OCI-LY7 (cell line): Measurements from ENCODE around the gene PFDN6. TPM values are rescaled to one million over a fixed set of nuclear protein-coding genes. Genes with fewer than 3 reads are reported as not detected.
"Not testable (repeated sequence)": the region's sequence is repeated elsewhere in the genome, so short reads cannot be mapped to it uniquely, and the experiment has no call there.

Experiments used
- BruUV-seq: library from RNA; stranded (reverse); fragments of 400-500 nt; replicated peaks from 2 replicates; lab custom pipeline; 2021; lab: Mats Ljungman, UMichigan
- CTCF ChIA-PET: fragments of 300-600 bp; sonication (Branson Sonifier 250); formaldehyde crosslinking; loops from one replicate; lab custom pipeline; 2022; ENCODE audit warnings: antibody characterized with exemption; ENCODE audit not compliant: unreplicated experiment; lab: Charles Lee
- POLR2A ChIA-PET: fragments of 300-600 bp; sonication (Branson Sonifier 250); formaldehyde crosslinking; loops from one replicate; lab custom pipeline; 2022; ENCODE audit warnings: antibody characterized with exemption; lab: Charles Lee
- DNase-seq: peaks from one replicate; pipeline ENCODE4 v3.0.0-alpha.2; 2015; ENCODE audit warnings: low spot score
- H2AFZ ChIP-seq: fragments of 200-600 bp; sonication (generic), shearing (Covaris generic); 2 replicates; pipeline ENCODE4 v1.6.1; 2014; ENCODE audit warnings: mild to moderate bottlenecking, antibody characterized with exemption, low read length, moderate library complexity
- H3K27ac ChIP-seq: fragments of 200-600 bp; sonication (generic); 2 replicates; pipeline ENCODE4 v1.5.1; 2014; ENCODE audit warnings: mixed run types, low read depth, mild to moderate bottlenecking, moderate library complexity, low read length, inconsistent platforms; ENCODE audit not compliant: poor library complexity, severe bottlenecking
- H3K36me3 ChIP-seq: fragments of 200-600 bp; sonication (generic); 2 replicates; pipeline ENCODE4 v1.6.1; 2014; ENCODE audit warnings: mild to moderate bottlenecking, antibody characterized with exemption, low read length, moderate library complexity, mixed read lengths; ENCODE audit not compliant: insufficient read depth
- H3K4me1 ChIP-seq: fragments of 200-600 bp; sonication (generic); 2 replicates; pipeline ENCODE4 v1.5.1; 2014; ENCODE audit warnings: mild to moderate bottlenecking, low read length; ENCODE audit not compliant: insufficient read depth, poor library complexity, severe bottlenecking
- H3K4me2 ChIP-seq: fragments of 200-600 bp; sonication (generic); 2 replicates; pipeline ENCODE4 v1.6.1; 2014; ENCODE audit warnings: mild to moderate bottlenecking, low read length
- H3K4me3 ChIP-seq: fragments of 200-600 bp; sonication (generic); 2 replicates; pipeline ENCODE4 v1.5.1; 2014; ENCODE audit warnings: mild to moderate bottlenecking, low read depth, low read length; ENCODE audit not compliant: poor library complexity, severe bottlenecking
- H3K79me2 ChIP-seq: fragments of 200-600 bp; sonication (generic); 2 replicates; pipeline ENCODE4 v1.6.1; 2016; ENCODE audit warnings: low read depth, mild to moderate bottlenecking, low read length, moderate library complexity, mixed read lengths; ENCODE audit not compliant: insufficient read depth
- H3K9me2 ChIP-seq: fragments of 200-600 bp; sonication (generic); 2 replicates; pipeline ENCODE4 v1.6.1; 2016; ENCODE audit warnings: mild to moderate bottlenecking, low read length, mixed read lengths; ENCODE audit not compliant: insufficient read depth
- H3K9me3 ChIP-seq: fragments of 200-600 bp; sonication (generic); 2 replicates; pipeline ENCODE4 v1.6.1; 2014; ENCODE audit warnings: mild to moderate bottlenecking, mixed run types, low read length, mixed read lengths
- H4K20me1 ChIP-seq: fragments of 200-600 bp; sonication (generic); 2 replicates; pipeline ENCODE4 v1.6.1; 2014; ENCODE audit warnings: mild to moderate bottlenecking, antibody characterized with exemption, low read length, moderate library complexity, mixed read lengths; ENCODE audit not compliant: insufficient read depth
- CTCF ChIP-seq: fragments of 200-600 bp; sonication (generic); conservative IDR thresholded peaks from 2 replicates; pipeline ENCODE4 v1.5.1; 2014; ENCODE audit warnings: mild to moderate bottlenecking, antibody characterized with exemption, low read length, moderate library complexity, mixed read lengths
- EZH2phosphoT487 ChIP-seq: fragments of 200-600 bp; sonication (generic); IDR thresholded peaks from 2 replicates; pipeline ENCODE4 v1.6.1; 2018; ENCODE audit warnings: low read depth, borderline replicate concordance, mild to moderate bottlenecking, mixed run types, antibody characterized with exemption, low read length, moderate library complexity, mixed read lengths
- intact Hi-C: fragments of 100-400 bp; cut with micrococcal nuclease; formaldehyde crosslinking; loops from one replicate; pipeline ENCODE4 v1.10.0; 2022; ENCODE audit not compliant: unreplicated experiment
- total RNA-seq, 2 experiments: library from RNA; depleted of rRNA in 1 of 2; stranded (reverse); fragments of >200 nt in 1 of 2; shearing (Covaris generic) in 1 of 2; gene quantifications; 2 replicates each; pipeline ENCODE4 v1.2.3, GENCODE V29; 2014 to 2022

PFDN6 gene
- total RNA-seq, 2 experiments from 2014 or later: 72.5 to 90.6 TPM

- H3K9me2 ChIP-seq: no peaks in the 10 kb centered on the region
- H3K27ac ChIP-seq: no peak overlapping the region
- POLR2A ChIA-PET: interaction anchor here (0.6 kb wide), 1 partner anchor 40 kb away, joined by 4 read pairs; no protein-coding TSS in a partner anchor
- H4K20me1 ChIP-seq: no peaks in the 10 kb centered on the region
- H3K4me3 ChIP-seq: no peak overlapping the region
- BruUV-seq: no TSS peak
- peaks cover 50% of the 10 kb centered on the region for H3K36me3 ChIP-seq
- CTCF ChIA-PET: no interaction called here
- no peak overlapping the region for H3K4me2 ChIP-seq
- no peaks in the 10 kb centered on the region for H3K79me2 ChIP-seq
- peaks cover 12% of the 10 kb centered on the region for H3K4me1 ChIP-seq
- no peak overlapping the region for H2AFZ ChIP-seq
- no peaks in the 10 kb centered on the region for H3K9me3 ChIP-seq
- TF ChIP-seq EZH2phosphoT487 (no peak), CTCF (no peak)
- intact Hi-C loops: no loop called here
- DNase-seq: no peak
These were observed 34.8 kb upstream of the PFDN6 start for GRCh38 chr6:33254591-33254990.

GRCh38 chr6:33259032-33259431 is 30.4 kb upstream of the PFDN6 start:
- H2AFZ ChIP-seq: no peak overlapping the region
- intact Hi-C loops: no loop called here
- H3K4me3 ChIP-seq: no peak overlapping the region
- DNase-seq: no peak
- H3K27ac ChIP-seq: no peak overlapping the region
- ChIA-PET POLR2A (no interaction called here), CTCF (no interaction called here)
- BruUV-seq: no TSS peak
- no peaks in the 10 kb centered on the region for H3K4me1 ChIP-seq
- no peak overlapping the region for H3K4me2 ChIP-seq
- H3K36me3 ChIP-seq: peaks cover 69% of the 10 kb centered on the region
- TF ChIP-seq CTCF (no peak), EZH2phosphoT487 (no peak)
- H3K9me3 ChIP-seq: no peaks in the 10 kb centered on the region
- no peaks in the 10 kb centered on the region for H4K20me1 ChIP-seq
- H3K9me2 ChIP-seq: no peaks in the 10 kb centered on the region
- H3K79me2 ChIP-seq: no peaks in the 10 kb centered on the region

GRCh38 chr6:33262490-33262889 is 26.9 kb upstream of the PFDN6 start:
- DNase-seq, H3K9me2 ChIP-seq, H3K4me3 ChIP-seq, H3K4me2 ChIP-seq, CTCF ChIA-PET, H3K4me1 ChIP-seq, H2AFZ ChIP-seq, BruUV-seq, H3K79me2 ChIP-seq, H3K9me3 ChIP-seq, H4K20me1 ChIP-seq, H3K27ac ChIP-seq, intact Hi-C loops: not testable (repeated sequence)
- H3K36me3 ChIP-seq: peaks cover 89% of the 10 kb centered on the region
- POLR2A ChIA-PET: interaction anchor here (0.6 to 1.0 kb wide), 2 partner anchors 9 to 129 kb away, joined by 3 read pairs; partner anchors contain the start of genes RPS18 and VPS52
